Tongue (tissue), 2 donors: ENCODE results near the gene TRIO. TPM values are rescaled to one million over a fixed set of nuclear protein-coding genes. Genes with fewer than 3 reads are reported as not detected.

Experiments
- DNase-seq: peaks from one replicate; pipeline ENCODE4 v3.0.0-alpha.2; 2015
- total RNA-seq: library from RNA; depleted of rRNA; stranded (reverse); fragments of >200 nt; gene quantifications from one replicate; pipeline ENCODE4 v1.2.3, GENCODE V29; 2014

TRIO gene
- total RNA-seq, 1 donor from 2014 or later, result 188 TPM

DNA sequence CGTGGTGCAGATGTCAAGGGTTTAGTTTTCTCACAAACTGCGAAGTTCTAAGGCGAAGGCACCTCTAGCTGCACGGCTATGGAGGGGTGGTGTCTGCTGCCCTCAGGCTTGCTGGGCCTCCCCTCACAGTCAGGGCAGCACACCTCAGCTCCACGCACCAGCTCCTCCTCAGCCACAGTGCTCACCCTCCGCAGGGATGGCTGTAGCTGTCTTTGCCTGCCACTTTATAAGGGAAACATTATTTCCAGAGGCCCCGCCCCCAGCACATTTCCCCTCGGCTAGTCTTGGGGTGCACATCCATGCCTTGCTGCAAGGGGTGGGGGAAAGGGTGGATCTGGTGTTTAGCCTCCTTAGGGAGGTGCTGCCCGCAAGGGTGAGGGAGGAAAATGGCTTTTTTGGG is 154.6 kb downstream of the TRIO start:
- no peak for DNase-seq

GRCh38 chr5:14298126-14298847 is 155.1 kb downstream of the TRIO start:
- no peak for DNase-seq

DNA sequence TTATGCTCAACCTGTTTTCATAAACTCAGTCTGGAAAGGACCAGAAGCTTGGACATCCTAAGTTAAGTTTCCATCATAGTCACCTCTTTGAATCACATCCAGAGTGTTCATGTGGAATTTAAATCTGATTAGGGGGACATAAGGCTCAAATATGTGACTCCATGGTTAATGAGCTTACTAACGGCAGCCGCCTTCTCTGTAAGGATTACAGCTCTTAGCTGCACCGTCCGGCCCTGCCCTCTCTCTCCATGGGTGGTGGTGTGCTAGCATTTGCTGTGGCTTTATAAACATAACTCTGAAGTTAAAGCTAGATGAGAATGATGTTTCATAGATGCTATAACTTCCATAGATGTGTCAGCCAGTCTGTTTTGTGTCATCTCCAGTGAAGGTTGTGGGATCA is 156.5 kb downstream of the TRIO start:
- no peak for DNase-seq

DNA sequence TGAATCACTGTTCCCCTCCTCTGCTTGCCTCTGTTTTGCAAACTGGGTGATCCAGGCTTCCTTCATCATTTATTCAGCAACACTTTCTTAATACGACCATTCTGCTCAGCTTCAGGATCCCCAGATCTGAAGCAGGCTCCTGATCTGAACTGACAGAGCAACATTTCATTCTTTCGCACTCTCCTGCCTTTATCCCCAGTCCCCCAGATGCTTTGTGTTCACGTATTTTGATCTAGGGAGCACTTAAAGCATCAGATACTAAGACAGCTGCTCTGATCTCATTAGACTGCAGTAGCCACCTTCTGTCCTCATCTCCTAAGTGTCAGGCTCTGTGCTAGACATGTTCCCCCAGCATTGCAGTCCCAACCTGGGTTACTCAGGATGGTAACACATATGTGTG is 158.0 kb downstream of the TRIO start:
- DNase-seq, result no peak

DNA sequence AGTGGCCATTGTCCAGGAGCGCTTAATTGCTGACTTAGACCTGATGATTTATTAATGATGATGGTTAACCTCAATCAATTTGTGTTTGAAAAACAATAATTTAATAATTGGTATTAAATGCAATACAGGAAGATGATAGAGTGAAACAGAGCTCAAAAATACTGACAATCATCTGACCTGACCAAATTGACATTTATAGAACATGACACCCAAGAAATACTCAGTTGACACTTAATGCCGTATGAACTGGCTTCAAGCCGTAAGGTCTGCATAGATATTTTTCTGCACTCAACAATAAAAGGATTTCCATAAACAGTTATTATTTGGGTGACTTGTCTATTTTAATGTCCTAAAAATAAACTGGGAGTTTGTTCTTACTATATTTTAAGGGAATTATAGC is 159.2 kb downstream of the TRIO start:
- no peak for DNase-seq

- DNase-seq, result no peak
Measured at GRCh38 chr5:14305045-14305444, 161.9 kb downstream of the TRIO start.

- DNase-seq, result no peak
Measured at GRCh38 chr5:14306329-14306815, 163.2 kb downstream of the TRIO start.

- no peak for DNase-seq
Measured at GRCh38 chr5:14308384-14309154, 165.4 kb downstream of the TRIO start.

GRCh38 chr5:14309199-14309598 is 166.1 kb downstream of the TRIO start:
- no peak for DNase-seq

- DNase-seq, result no peak
Measured at GRCh38 chr5:14309878-14310531, 166.9 kb downstream of the TRIO start.

GRCh38 chr5:14310901-14311300 is 167.8 kb downstream of the TRIO start:
- peak; percentile 72 for DNase-seq

DNA sequence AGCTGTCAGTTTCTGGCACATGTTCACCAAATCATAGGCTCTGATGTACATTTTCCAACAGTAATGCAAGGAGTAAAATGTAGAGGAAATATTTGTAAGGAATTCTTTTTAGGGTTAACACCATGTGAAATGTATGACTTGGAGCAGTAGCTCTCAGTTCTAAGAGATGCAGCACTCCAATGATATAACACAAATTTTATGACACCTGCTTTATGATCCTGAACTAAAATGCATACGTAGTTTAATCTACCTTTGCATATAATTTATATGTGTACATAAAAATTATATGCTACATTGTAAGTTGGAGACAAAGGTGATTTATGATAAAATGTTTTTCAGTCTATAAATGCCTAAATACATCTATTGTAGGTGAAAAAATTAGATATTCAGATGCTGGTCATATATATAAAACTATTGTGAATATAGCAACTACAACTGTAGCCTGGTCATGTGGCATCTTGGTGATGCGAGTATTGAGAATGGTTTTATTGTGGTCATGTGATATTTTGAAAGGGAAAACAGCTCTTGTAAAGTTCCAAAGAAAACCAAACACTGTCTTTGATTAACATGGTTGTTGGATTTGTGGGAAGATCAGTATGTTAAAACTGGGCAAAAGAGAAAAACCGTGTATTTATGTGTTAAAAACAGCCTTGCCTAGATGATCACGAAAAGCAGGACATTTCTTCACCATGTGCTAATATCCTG is 171.0 kb downstream of the TRIO start:
- DNase-seq, result no peak

- DNase-seq, result peak; percentile 77
Measured at GRCh38 chr5:14316471-14316870, 173.3 kb downstream of the TRIO start.

DNA sequence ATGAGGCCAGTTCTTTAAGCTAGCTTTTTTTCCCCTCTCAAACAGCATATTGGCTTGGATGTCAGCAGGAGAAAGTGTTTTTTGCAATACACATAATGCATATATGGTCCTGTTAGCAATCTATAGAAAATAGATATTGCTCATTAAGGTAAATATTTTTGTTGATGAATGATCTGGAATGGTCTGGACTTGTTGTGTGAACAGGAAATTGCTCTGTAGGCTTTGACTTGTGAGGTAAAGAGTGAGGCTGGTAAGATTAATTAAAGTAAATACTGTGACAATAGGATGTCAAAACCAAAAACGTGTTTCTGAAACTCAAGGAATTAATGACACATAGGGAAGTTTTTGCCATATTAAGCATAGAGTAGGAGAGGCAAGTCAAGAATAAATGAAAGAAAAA is 176.0 kb downstream of the TRIO start:
- DNase-seq, result no peak

DNA sequence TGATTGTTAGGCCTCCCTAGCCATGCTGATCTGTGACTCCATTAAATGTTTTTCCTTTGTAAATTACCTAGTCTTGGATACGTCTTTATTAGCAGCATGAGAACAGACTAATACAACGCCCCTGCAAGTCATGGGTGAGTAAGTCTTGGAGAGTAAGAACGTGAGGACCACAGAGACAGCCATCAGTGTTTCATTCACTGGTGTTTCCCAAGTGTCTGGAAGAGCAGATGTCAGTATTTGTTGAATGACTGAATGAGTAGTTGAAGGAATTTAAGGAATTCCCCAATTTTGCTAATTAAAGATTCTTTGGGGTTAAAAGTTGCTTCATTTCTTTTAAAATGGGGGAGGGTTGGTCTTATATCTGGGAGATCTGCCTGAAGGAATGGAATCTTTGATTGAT is 178.8 kb downstream of the TRIO start:
- no peak for DNase-seq

DNA sequence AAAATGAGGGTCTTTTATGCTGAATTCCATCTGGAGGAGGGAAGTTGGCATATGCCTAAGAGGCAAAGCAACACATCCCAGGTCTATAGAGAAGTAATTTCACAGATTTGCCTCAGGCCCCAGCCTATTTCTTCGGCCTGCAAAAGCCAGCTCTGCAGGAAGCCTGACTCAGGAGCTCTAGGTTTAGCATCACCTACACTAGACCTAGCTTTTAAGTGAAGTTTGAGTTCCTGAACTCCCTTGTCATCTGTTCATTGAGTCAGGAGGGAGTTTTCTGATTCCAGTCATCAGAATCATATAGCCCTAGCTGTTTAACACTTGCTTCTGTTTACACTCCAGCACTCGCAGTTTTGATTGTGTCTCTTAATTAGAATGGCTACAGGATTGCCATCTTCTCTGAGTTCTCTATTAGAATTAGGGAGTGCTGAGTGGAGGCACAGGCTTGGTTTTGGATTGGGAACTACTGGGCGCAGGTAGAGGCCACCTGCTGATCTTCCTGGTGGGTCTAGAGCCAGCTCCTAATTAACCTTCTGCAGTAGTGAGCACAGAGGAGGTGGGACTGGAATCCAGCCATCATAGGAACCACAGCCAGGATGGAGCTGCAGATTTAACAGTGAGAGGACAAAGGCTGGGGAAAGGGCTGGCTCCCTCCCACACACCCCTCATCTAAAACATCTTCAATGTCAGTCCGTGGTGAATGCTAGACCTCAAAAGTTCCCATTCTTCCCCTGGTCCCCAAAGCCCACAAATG is 179.5 kb downstream of the TRIO start:
- DNase-seq, result peak; percentile 63

GRCh38 chr5:14323466-14323865 is 180.3 kb downstream of the TRIO start:
- DNase-seq, result no peak

- DNase-seq, result no peak
Measured at GRCh38 chr5:14325369-14325768, 182.2 kb downstream of the TRIO start.

GRCh38 chr5:14326035-14326903 is 183.1 kb downstream of the TRIO start:
- peak; percentile 26 for DNase-seq

- DNase-seq, result no peak
Measured at GRCh38 chr5:14327624-14328023, 184.5 kb downstream of the TRIO start.

DNA sequence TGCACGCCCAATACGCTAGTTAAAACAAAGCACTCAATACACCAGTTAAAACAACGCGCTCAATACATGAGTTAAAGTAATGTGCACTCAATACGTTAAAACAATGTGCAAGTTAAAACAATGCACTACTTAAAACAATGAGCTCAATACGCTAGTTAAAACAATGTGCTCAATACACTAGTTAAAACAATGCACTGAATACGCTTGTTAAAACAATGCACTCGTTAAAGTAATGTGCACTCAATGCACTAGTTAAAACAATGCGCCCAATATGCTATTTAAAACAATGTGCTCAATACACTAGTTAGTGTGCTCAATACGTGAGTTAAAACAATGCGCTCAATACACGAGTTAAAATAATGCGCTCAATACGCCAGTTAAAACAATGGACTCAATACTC is 185.0 kb downstream of the TRIO start:
- no peak for DNase-seq
